Measurements from ENCODE around the gene ESRRB. TPM values are rescaled to one million over a fixed set of nuclear protein-coding genes. Genes with fewer than 3 reads are reported as not detected.

Gene ESRRB
- total RNA-seq, 1 experiment from 2014 or later: 1.6 TPM

DNA sequence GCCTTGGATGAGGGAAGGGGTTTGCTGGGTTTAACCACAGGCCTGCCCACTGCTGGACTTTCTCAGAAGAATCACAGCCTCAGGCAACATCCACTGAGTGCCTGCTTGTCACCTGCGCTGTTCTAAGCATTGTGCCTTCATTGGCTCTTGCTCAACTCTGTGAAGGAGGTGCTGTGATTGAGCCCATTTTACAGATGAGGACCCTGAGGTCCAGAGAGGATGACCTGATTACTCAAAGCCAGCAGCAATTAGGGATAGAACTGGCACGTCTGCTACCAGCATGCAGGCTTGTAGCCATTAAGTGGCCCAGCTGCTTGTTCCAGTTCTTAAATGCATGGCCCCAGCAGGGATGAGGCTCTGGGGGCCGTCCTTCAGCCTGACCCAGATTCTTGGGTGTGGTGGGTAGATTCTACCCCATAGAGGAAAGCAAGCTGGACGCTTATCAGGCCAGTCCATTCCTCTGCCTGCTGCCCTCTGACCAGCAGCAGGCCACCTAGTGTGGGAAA lies 54.6 kb downstream of the ESRRB start:
- Mint-ChIP-seq H3K9me3 (peaks cover 5% of the 10 kb centered on the region), H3K36me3 (no peaks in the 10 kb centered on the region)

GRCh38 chr14:76431538-76431937 lies 55.6 kb downstream of the ESRRB start:
- H3K9me3 Mint-ChIP-seq: no peaks in the 10 kb centered on the region
- TF ChIP-seq USF1 (CRISPR knock-in tag; IDR thresholded peaks at IDR 0.05): no peak
- TF ChIP-seq E2F4 (CRISPR knock-in tag; IDR thresholded peaks at IDR 0.05; ENCODE audit: borderline replicate concordance, low read depth): no peak
- no peak for TF ChIP-seq SMAD4 (CRISPR knock-in tag; IDR thresholded peaks at IDR 0.05)
- TF ChIP-seq MAX (CRISPR knock-in tag; IDR thresholded peaks at IDR 0.05): no peak
- no peak for TF ChIP-seq GABPB1 (CRISPR knock-in tag; IDR thresholded peaks at IDR 0.05)
- TF ChIP-seq, protein P1, sequence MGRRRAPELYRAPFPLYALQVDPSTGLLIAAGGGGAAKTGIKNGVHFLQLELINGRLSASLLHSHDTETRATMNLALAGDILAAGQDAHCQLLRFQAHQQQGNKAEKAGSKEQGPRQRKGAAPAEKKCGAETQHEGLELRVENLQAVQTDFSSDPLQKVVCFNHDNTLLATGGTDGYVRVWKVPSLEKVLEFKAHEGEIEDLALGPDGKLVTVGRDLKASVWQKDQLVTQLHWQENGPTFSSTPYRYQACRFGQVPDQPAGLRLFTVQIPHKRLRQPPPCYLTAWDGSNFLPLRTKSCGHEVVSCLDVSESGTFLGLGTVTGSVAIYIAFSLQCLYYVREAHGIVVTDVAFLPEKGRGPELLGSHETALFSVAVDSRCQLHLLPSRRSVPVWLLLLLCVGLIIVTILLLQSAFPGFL (CRISPR knock-in tag; IDR thresholded peaks at IDR 0.05; ENCODE audit: borderline replicate concordance): no peak
- ATAC-seq (no peak), DNase-seq (ENCODE audit: low spot score) (no peak)
- no peak overlapping the region for H3K4me3 Mint-ChIP-seq
- no peak overlapping the region for H3K27ac Mint-ChIP-seq
- no peaks in the 10 kb centered on the region for H3K27me3 Mint-ChIP-seq (ENCODE audit: low read depth)
- H3K4me1 Mint-ChIP-seq: peaks cover 9% of the 10 kb centered on the region
- no peaks in the 10 kb centered on the region for H3K36me3 Mint-ChIP-seq
- POLR2A ChIA-PET: no interaction called here
- CTCF ChIA-PET: no interaction called here

More for the DNA sequence above, 54.6 kb downstream of the ESRRB start:
- ChIA-PET CTCF (no interaction called here), POLR2A (no interaction called here)
- H3K27me3 Mint-ChIP-seq (ENCODE audit: low read depth): no peaks in the 10 kb centered on the region
- DNase-seq (ENCODE audit: low spot score) (no peak), ATAC-seq (no peak)
- TF ChIP-seq OVOL2 (CRISPR knock-in tag; IDR thresholded peaks at IDR 0.05; ENCODE audit: borderline replicate concordance) (no peak), ELF4 (CRISPR knock-in tag; IDR thresholded peaks at IDR 0.05; ENCODE audit: low read depth) (no peak), ZNF138 (CRISPR knock-in tag; conservative IDR thresholded peaks at IDR 0.05) (no peak), NR3C1 (CRISPR knock-in tag; conservative IDR thresholded peaks at IDR 0.05; ENCODE audit: low read depth) (no peak), ZMAT4 (CRISPR knock-in tag; IDR thresholded peaks at IDR 0.05) (no peak), ZNF423 (CRISPR knock-in tag; IDR thresholded peaks at IDR 0.05) (no peak), TCF7 (CRISPR knock-in tag; IDR thresholded peaks at IDR 0.05; ENCODE audit: low read depth) (no peak), TP53 (CRISPR knock-in tag; IDR thresholded peaks at IDR 0.05) (no peak), HMGA2 (CRISPR knock-in tag; IDR thresholded peaks at IDR 0.05) (no peak)
- TF ChIP-seq, protein P2, sequence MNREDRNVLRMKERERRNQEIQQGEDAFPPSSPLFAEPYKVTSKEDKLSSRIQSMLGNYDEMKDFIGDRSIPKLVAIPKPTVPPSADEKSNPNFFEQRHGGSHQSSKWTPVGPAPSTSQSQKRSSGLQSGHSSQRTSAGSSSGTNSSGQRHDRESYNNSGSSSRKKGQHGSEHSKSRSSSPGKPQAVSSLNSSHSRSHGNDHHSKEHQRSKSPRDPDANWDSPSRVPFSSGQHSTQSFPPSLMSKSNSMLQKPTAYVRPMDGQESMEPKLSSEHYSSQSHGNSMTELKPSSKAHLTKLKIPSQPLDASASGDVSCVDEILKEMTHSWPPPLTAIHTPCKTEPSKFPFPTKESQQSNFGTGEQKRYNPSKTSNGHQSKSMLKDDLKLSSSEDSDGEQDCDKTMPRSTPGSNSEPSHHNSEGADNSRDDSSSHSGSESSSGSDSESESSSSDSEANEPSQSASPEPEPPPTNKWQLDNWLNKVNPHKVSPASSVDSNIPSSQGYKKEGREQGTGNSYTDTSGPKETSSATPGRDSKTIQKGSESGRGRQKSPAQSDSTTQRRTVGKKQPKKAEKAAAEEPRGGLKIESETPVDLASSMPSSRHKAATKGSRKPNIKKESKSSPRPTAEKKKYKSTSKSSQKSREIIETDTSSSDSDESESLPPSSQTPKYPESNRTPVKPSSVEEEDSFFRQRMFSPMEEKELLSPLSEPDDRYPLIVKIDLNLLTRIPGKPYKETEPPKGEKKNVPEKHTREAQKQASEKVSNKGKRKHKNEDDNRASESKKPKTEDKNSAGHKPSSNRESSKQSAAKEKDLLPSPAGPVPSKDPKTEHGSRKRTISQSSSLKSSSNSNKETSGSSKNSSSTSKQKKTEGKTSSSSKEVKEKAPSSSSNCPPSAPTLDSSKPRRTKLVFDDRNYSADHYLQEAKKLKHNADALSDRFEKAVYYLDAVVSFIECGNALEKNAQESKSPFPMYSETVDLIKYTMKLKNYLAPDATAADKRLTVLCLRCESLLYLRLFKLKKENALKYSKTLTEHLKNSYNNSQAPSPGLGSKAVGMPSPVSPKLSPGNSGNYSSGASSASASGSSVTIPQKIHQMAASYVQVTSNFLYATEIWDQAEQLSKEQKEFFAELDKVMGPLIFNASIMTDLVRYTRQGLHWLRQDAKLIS (CRISPR knock-in tag; IDR thresholded peaks at IDR 0.05; ENCODE audit: borderline replicate concordance): no peak
- TF ChIP-seq, protein P3, sequence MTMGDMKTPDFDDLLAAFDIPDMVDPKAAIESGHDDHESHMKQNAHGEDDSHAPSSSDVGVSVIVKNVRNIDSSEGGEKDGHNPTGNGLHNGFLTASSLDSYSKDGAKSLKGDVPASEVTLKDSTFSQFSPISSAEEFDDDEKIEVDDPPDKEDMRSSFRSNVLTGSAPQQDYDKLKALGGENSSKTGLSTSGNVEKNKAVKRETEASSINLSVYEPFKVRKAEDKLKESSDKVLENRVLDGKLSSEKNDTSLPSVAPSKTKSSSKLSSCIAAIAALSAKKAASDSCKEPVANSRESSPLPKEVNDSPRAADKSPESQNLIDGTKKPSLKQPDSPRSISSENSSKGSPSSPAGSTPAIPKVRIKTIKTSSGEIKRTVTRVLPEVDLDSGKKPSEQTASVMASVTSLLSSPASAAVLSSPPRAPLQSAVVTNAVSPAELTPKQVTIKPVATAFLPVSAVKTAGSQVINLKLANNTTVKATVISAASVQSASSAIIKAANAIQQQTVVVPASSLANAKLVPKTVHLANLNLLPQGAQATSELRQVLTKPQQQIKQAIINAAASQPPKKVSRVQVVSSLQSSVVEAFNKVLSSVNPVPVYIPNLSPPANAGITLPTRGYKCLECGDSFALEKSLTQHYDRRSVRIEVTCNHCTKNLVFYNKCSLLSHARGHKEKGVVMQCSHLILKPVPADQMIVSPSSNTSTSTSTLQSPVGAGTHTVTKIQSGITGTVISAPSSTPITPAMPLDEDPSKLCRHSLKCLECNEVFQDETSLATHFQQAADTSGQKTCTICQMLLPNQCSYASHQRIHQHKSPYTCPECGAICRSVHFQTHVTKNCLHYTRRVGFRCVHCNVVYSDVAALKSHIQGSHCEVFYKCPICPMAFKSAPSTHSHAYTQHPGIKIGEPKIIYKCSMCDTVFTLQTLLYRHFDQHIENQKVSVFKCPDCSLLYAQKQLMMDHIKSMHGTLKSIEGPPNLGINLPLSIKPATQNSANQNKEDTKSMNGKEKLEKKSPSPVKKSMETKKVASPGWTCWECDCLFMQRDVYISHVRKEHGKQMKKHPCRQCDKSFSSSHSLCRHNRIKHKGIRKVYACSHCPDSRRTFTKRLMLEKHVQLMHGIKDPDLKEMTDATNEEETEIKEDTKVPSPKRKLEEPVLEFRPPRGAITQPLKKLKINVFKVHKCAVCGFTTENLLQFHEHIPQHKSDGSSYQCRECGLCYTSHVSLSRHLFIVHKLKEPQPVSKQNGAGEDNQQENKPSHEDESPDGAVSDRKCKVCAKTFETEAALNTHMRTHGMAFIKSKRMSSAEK (CRISPR knock-in tag; IDR thresholded peaks at IDR 0.05; ENCODE audit: borderline replicate concordance): no peak
- H3K4me3 Mint-ChIP-seq: no peak overlapping the region
- H3K27ac Mint-ChIP-seq: no peak overlapping the region
- H3K4me1 Mint-ChIP-seq: peaks cover 9% of the 10 kb centered on the region

All from WTC11 (cell line).